Liver (tissue), 9 donors: ENCODE data around the gene CPSF3. TPM values are rescaled to one million over a fixed set of nuclear protein-coding genes. Genes with fewer than 3 reads are reported as not detected.

Experiments
- DNase-seq: peaks from one replicate; pipeline ENCODE4 v3.0.0-alpha.2; 2017; ENCODE audit warnings: low spot score
- H3K27ac ChIP-seq, 2 donors: one replicate each; pipeline ENCODE4 v1.7.0; 2013; ENCODE audit warnings: inconsistent platforms in 2 of 2, low read length in 2 of 2, control low read depth in 1 of 2, low read depth in 1 of 2, mild to moderate bottlenecking in 1 of 2
- H3K27me3 ChIP-seq, 4 donors: one replicate each; pipeline versions ENCODE4 v1.6.1 to v1.7.0; 2013; ENCODE audit warnings: low read length in 3 of 4, inconsistent platforms in 1 of 4, mild to moderate bottlenecking in 1 of 4, moderate library complexity in 1 of 4; ENCODE audit not compliant: control insufficient read depth in 4 of 4, insufficient read depth in 4 of 4
- H3K36me3 ChIP-seq, 4 donors: one replicate each; pipeline versions ENCODE4 v1.6.1 to v1.7.0; 2013; ENCODE audit warnings: low read length in 3 of 4, mild to moderate bottlenecking in 3 of 4, low read depth in 1 of 4, moderate library complexity in 1 of 4; ENCODE audit not compliant: control insufficient read depth in 4 of 4, insufficient read depth in 3 of 4
- H3K4me1 ChIP-seq, 4 donors: one replicate each; pipeline versions ENCODE4 v1.6.1 to v1.7.0; 2013; ENCODE audit warnings: low read length in 3 of 4, mild to moderate bottlenecking in 3 of 4, moderate library complexity in 1 of 4; ENCODE audit not compliant: control insufficient read depth in 4 of 4, insufficient read depth in 4 of 4
- H3K4me3 ChIP-seq, 3 donors: one replicate each; pipeline versions ENCODE4 v1.6.1 to v1.7.0; 2013; ENCODE audit warnings: low read length in 3 of 3, control low read depth in 1 of 3, low read depth in 1 of 3, mild to moderate bottlenecking in 1 of 3
- H3K9ac ChIP-seq, 2 donors: one replicate each; pipeline ENCODE4 v1.7.0; 2013; ENCODE audit warnings: low read length in 2 of 2, mild to moderate bottlenecking in 2 of 2, moderate library complexity in 2 of 2, control low read depth in 1 of 2, low read depth in 1 of 2
- H3K9me3 ChIP-seq, 4 donors: one replicate each; pipeline versions ENCODE4 v1.6.1 to v1.7.0; 2013; ENCODE audit warnings: low read length in 3 of 4; ENCODE audit not compliant: control insufficient read depth in 4 of 4
- ATF3 ChIP-seq: IDR thresholded peaks from 2 replicates; pipeline ENCODE4 v1.6.1; 2016; ENCODE audit warnings: antibody characterized with exemption
- CTCF ChIP-seq: fragments of 150-350 bp; IDR thresholded peaks from 2 replicates; pipeline ENCODE4 v1.5.1; 2017; ENCODE audit warnings: improper control_type of control experiment, low read depth, low read length; ENCODE audit not compliant: missing input control
- EGR1 ChIP-seq, 2 donors: IDR thresholded peaks; 2 replicates each; pipeline ENCODE4 v1.6.1; 2016 to 2018; ENCODE audit warnings: antibody characterized with exemption in 2 of 2, low read depth in 2 of 2
- FOXA1 ChIP-seq: IDR thresholded peaks from 2 replicates; pipeline ENCODE4 v1.6.1; 2016; ENCODE audit warnings: antibody characterized with exemption
- FOXA2 ChIP-seq: IDR thresholded peaks from 2 replicates; pipeline ENCODE4 v1.6.1; 2016; ENCODE audit warnings: antibody characterized with exemption
- GABPA ChIP-seq, 2 donors: IDR thresholded peaks in 1 of 2; conservative IDR thresholded peaks in 1 of 2; 2 replicates each; pipeline ENCODE4 v1.6.1; 2016; ENCODE audit warnings: antibody characterized with exemption in 2 of 2, mild to moderate bottlenecking in 1 of 2, moderate library complexity in 1 of 2
- HNF4A ChIP-seq, 2 donors: conservative IDR thresholded peaks; 2 replicates each; pipeline ENCODE4 v1.6.1; 2016; ENCODE audit warnings: antibody characterized with exemption in 2 of 2, mild to moderate bottlenecking in 2 of 2
- HNF4G ChIP-seq: IDR thresholded peaks from 2 replicates; pipeline ENCODE4 v1.6.1; 2016; ENCODE audit warnings: antibody characterized with exemption
- JUND ChIP-seq, 2 donors: IDR thresholded peaks; 2 replicates each; pipeline ENCODE4 v1.6.1; 2016; ENCODE audit warnings: antibody characterized with exemption in 2 of 2
- NR2F2 ChIP-seq: IDR thresholded peaks from 2 replicates; pipeline ENCODE4 v1.6.1; 2016; ENCODE audit warnings: antibody characterized with exemption
- RAD21 ChIP-seq, 2 donors: IDR thresholded peaks; 2 replicates each; pipeline ENCODE4 v1.6.1; 2016; ENCODE audit warnings: antibody characterized with exemption in 2 of 2, mild to moderate bottlenecking in 2 of 2
- RXRA ChIP-seq, 2 donors: IDR thresholded peaks; 2 replicates each; pipeline ENCODE4 v1.6.1; 2017 to 2018; ENCODE audit warnings: antibody characterized with exemption in 2 of 2, mild to moderate bottlenecking in 1 of 2
- SP1 ChIP-seq: IDR thresholded peaks from 2 replicates; pipeline ENCODE4 v1.6.1; 2018; ENCODE audit warnings: antibody characterized with exemption, mild to moderate bottlenecking
- TAF1 ChIP-seq: conservative IDR thresholded peaks from 2 replicates; pipeline ENCODE4 v1.6.1; 2016; ENCODE audit warnings: antibody characterized with exemption, mild to moderate bottlenecking
- YY1 ChIP-seq: IDR thresholded peaks from 2 replicates; pipeline ENCODE4 v1.6.1; 2016; ENCODE audit warnings: antibody characterized with exemption, mild to moderate bottlenecking
- WGBS: extraction: QIAGEN DNeasy Blood & Tissue Kit; methylation state at CpG from one replicate; pipeline ENCODE4 v1.1.7; 2013; 5-methylcytosine and 5-hydroxymethylcytosine counted together
- polyA plus RNA-seq, 2 donors: library from polyadenylated mRNA; stranded (reverse) in 1 of 2; unstranded in 1 of 2; fragments of 200-250 nt in 1 of 2; fragments of >200 nt in 1 of 2; fragmentation: Nextera tagmentation in 1 of 2; extraction: Ambion mirVana in 1 of 2; gene quantifications; one replicate each; pipeline versions ENCODE4 v1.2.1 to v1.2.3, GENCODE V29; 2013 to 2015
- total RNA-seq, 2 donors: library from RNA; depleted of rRNA; stranded (reverse); fragments of >200 nt; gene quantifications; one replicate each; pipeline ENCODE4 v1.2.3, GENCODE V29; 2014
- TF ChIP-seq, protein P1 (sequence below): IDR thresholded peaks from 2 replicates; pipeline ENCODE4 v1.6.1; 2016; ENCODE audit warnings: antibody characterized with exemption, mild to moderate bottlenecking
- TF ChIP-seq, protein P2 (sequence below): IDR thresholded peaks from 2 replicates; pipeline ENCODE4 v1.6.1; 2016; ENCODE audit warnings: antibody characterized with exemption
- TF ChIP-seq, protein P3 (sequence below): IDR thresholded peaks from 2 replicates; pipeline ENCODE4 v1.6.1; 2016; ENCODE audit warnings: antibody characterized with exemption
- donor health status: healthy.
- donor health status: healthy.
- donor health status: healthy.
- donor health status: healthy.
- donor health status: healthy.

CPSF3 gene
- total and polyA plus RNA-seq, 4 donors, result 8.7 to 32.2 (median 16.9) TPM

GRCh38 chr2:9391961-9392720 lies 31.3 kb upstream of the CPSF3 start:
- H3K27me3 ChIP-seq, result no peaks in the 10 kb centered on the region
- no peaks in the 10 kb centered on the region for H3K4me1 ChIP-seq
- no peak overlapping the region for H3K27ac ChIP-seq
- no peak for DNase-seq
- H3K9ac ChIP-seq, result no peak overlapping the region
- no peak overlapping the region for H3K4me3 ChIP-seq
- WGBS, result 90% methylated on average over 13 of the region's 13 CpGs
- TF ChIP-seq NR2F2, result no peak
- TF ChIP-seq CTCF, result no peak
- no peak for TF ChIP-seq HNF4A (conservative IDR thresholded peaks at IDR 0.05)
- TF ChIP-seq, protein P1, sequence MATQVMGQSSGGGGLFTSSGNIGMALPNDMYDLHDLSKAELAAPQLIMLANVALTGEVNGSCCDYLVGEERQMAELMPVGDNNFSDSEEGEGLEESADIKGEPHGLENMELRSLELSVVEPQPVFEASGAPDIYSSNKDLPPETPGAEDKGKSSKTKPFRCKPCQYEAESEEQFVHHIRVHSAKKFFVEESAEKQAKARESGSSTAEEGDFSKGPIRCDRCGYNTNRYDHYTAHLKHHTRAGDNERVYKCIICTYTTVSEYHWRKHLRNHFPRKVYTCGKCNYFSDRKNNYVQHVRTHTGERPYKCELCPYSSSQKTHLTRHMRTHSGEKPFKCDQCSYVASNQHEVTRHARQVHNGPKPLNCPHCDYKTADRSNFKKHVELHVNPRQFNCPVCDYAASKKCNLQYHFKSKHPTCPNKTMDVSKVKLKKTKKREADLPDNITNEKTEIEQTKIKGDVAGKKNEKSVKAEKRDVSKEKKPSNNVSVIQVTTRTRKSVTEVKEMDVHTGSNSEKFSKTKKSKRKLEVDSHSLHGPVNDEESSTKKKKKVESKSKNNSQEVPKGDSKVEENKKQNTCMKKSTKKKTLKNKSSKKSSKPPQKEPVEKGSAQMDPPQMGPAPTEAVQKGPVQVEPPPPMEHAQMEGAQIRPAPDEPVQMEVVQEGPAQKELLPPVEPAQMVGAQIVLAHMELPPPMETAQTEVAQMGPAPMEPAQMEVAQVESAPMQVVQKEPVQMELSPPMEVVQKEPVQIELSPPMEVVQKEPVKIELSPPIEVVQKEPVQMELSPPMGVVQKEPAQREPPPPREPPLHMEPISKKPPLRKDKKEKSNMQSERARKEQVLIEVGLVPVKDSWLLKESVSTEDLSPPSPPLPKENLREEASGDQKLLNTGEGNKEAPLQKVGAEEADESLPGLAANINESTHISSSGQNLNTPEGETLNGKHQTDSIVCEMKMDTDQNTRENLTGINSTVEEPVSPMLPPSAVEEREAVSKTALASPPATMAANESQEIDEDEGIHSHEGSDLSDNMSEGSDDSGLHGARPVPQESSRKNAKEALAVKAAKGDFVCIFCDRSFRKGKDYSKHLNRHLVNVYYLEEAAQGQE, result no peak
- no peak for TF ChIP-seq FOXA1
- TF ChIP-seq RAD21 (IDR thresholded peaks at IDR 0.05), result no peak
- TF ChIP-seq JUND (IDR thresholded peaks at IDR 0.05), result no peak
- TF ChIP-seq TAF1, result no peak
- TF ChIP-seq EGR1 (IDR thresholded peaks at IDR 0.05; ENCODE audit: low read depth in 2 of 2), result no peak
- TF ChIP-seq HNF4G, result no peak
- TF ChIP-seq ATF3, result no peak
- no peak for TF ChIP-seq FOXA2
- no peak for TF ChIP-seq RXRA (IDR thresholded peaks at IDR 0.05)
- no peaks in the 10 kb centered on the region for H3K9me3 ChIP-seq
- peaks cover 0 to 8% (median 0%) of the 10 kb centered on the region in 4 donors for H3K36me3 ChIP-seq

- no peak overlapping the region for H3K27ac ChIP-seq
- no peaks in the 10 kb centered on the region for H3K27me3 ChIP-seq
- no peak for DNase-seq
- WGBS, result 84% methylated on average over 28 of the region's 28 CpGs
- no peaks in the 10 kb centered on the region for H3K4me1 ChIP-seq
- no peaks in the 10 kb centered on the region for H3K9me3 ChIP-seq
- H3K4me3 ChIP-seq, result no peak overlapping the region
- no peak overlapping the region for H3K9ac ChIP-seq
- H3K36me3 ChIP-seq, result peaks cover 0 to 8% (median 0%) of the 10 kb centered on the region in 4 donors
- TF ChIP-seq, protein P2, sequence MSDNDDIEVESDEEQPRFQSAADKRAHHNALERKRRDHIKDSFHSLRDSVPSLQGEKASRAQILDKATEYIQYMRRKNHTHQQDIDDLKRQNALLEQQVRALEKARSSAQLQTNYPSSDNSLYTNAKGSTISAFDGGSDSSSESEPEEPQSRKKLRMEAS, result no peak
- no peak for TF ChIP-seq FOXA1
- no peak for TF ChIP-seq SP1
- no peak for TF ChIP-seq GABPA (IDR thresholded peaks at IDR 0.05 in 1 of 2, conservative IDR thresholded peaks at IDR 0.05 in 1 of 2)
- TF ChIP-seq, protein P3, sequence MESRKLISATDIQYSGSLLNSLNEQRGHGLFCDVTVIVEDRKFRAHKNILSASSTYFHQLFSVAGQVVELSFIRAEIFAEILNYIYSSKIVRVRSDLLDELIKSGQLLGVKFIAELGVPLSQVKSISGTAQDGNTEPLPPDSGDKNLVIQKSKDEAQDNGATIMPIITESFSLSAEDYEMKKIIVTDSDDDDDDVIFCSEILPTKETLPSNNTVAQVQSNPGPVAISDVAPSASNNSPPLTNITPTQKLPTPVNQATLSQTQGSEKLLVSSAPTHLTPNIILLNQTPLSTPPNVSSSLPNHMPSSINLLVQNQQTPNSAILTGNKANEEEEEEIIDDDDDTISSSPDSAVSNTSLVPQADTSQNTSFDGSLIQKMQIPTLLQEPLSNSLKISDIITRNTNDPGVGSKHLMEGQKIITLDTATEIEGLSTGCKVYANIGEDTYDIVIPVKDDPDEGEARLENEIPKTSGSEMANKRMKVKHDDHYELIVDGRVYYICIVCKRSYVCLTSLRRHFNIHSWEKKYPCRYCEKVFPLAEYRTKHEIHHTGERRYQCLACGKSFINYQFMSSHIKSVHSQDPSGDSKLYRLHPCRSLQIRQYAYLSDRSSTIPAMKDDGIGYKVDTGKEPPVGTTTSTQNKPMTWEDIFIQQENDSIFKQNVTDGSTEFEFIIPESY, result no peak
- no peak for TF ChIP-seq CTCF
- no peak for TF ChIP-seq TAF1
- no peak for TF ChIP-seq JUND (IDR thresholded peaks at IDR 0.05)
- TF ChIP-seq RAD21 (IDR thresholded peaks at IDR 0.05), result no peak
- no peak for TF ChIP-seq EGR1 (IDR thresholded peaks at IDR 0.05; ENCODE audit: low read depth in 2 of 2)
- no peak for TF ChIP-seq HNF4G
- no peak for TF ChIP-seq HNF4A (conservative IDR thresholded peaks at IDR 0.05)
- no peak for TF ChIP-seq NR2F2
- TF ChIP-seq RXRA (IDR thresholded peaks at IDR 0.05), result no peak
- TF ChIP-seq ATF3, result no peak
- TF ChIP-seq YY1, result no peak
Observed at GRCh38 chr2:9392898-9393765, 30.3 kb upstream of the CPSF3 start.
